GM21825 (cell line): ENCODE results near the gene DAGLA.

Experiments
- ATAC-seq: cut with Tn5 transposase; IDR thresholded peaks from one replicate; pipeline ENCODE4 v1.9.1; 2021; ENCODE audit warnings: mild to moderate bottlenecking, moderate library complexity; ENCODE audit not compliant: unreplicated experiment

DAGLA gene

DNA sequence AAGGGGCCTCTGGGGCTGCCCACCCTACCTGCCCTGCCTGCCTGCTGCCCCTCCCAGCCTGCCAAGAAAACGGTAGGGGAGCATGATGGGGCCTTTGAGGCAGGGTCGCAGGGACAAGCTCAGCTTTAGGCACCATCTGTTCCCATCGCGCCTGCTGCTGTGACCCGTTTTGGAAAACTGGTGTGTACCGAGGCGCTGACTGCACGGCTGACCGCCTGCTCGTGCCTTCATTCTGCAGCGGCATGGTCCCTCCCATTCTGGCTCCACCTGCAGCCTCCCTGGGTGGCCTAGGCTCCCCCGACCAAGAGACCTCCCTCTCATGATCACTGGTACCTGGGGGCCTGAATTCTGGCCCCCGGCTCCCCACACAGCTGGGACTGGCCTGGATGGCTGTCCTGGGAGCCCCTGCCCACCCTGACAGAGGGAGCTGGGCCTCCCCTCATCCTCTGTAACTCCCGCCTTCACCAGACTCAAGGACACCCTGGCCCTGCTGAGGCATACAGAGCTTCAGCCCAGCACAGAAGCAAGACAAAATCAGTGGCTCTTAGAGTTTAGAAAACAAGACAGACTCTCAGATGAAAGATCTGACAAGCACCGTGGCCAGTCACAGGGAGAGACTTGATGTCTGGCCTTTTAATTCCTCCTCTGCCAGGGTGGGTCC, 65.7 kb downstream of the DAGLA start:
- ATAC-seq, result no peak

DNA sequence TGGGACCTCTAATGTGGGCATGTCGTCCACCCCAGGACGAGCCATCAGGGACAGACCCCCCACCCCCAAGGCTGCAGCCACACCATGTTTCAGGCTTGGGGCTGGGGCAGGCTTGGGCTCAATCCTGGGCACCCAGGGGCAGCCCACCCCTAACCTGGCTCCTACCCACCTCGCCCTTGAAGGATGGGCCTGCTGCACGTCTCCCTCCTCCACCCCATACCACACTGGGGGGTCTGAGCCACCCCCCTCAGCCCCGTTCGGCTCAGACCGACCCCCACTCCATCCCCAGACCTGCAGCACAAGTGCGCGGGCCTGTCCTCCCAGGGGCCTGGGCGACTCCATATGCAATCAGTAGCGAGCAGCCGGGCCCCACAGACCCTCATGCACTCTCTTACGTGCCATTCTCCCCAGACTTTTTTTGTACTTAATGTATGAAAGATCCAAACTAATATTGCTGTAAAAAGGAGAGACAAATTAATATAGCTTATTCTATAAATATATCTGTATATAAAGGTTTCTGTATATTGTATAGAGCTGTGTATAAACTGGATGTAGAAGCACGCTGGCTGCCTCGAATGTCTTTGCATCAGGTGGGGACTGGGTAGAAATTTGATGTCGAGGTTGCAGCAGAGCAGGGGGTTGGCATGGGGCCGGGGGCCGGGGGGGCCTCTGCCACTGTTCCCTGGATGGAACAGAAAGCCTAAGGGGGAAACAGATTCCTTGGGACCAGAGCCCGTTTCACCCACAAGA, 66.4 kb downstream of the DAGLA start:
- no peak for ATAC-seq

DNA sequence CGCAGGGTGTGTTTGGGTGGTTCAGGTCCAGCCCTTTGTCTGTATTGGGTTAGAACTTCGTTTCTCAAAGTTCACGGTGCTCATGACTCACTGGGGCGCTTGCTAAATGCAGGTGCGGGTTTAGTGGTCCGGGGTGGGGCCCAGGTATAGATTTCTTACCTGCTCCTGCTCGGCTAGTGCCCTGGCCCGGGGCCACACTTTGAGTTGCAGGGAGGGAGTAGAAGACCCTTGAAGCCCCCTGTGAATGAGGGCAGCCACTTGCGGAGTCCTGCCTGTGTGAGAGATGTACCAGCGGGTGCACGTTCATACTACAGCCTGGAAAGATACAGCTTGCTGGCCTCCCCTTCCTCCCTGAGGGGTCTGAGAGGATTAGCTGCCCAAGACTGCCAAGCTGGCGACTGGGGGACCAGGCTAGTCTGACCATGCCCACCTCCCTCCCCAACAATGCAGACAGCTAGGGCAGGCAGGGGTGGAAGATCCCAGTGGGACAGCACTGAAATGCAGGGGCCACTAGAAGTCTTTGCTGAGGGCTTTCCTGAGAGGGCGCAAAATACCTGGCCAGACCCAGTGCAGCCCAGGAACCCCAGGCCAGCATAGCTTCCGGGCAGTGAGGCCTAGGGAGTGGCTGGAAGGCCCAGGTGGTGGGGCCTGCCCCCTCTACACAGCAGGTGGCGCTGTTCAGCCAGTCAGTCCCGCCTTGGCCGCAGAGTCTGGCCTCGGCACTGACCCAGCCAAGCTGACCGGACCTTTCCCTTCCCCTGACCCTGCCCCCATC, 67.2 kb downstream of the DAGLA start:
- ATAC-seq, result no peak

DNA sequence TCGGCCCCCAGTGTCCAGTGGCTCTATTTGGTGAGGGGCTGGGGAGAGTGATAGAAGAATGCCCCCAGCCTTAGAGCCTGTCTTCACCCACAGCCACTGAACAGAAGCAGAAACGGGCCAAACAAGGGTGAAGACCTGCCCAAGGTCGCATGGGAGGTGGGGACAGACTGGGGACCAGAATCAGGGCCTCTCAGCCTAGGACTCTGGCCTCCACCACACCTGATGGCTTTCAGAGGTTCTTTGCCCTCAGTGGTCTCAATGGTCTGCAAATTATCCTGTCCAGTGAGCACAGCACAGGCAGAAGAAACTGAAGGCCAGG, 67.7 kb downstream of the DAGLA start:
- ATAC-seq, result no peak

DNA sequence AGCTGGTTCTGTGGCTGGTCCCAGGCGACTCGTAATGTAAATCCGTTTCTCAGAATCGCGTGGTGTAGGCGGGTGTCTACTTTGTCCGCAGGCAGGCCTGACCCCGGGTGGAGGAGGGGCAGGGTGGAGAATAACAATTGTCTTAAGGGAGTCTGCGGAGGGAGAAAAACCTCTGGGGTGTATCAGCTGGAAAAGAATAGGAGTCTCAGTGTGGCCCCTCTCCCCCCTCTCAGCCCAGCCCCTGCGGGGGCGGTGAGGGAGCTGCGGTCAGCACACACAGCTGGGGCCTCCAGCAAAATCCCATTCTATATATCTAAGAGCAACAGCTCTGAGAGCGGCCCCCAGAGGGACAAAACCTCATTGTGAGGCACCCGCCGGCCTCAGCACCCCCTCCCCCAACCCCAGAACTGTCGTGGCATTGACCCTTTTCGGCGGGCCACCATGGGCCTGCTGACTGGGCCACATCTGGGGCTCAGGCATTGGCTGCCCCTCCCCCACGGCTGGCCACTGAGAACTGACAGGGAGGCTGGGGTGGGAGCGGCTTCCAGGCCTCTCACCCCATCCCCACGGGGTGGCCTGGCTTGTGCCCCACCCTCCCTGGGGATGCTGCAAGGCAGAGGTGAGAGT, 69.5 kb downstream of the DAGLA start:
- no peak for ATAC-seq

DNA sequence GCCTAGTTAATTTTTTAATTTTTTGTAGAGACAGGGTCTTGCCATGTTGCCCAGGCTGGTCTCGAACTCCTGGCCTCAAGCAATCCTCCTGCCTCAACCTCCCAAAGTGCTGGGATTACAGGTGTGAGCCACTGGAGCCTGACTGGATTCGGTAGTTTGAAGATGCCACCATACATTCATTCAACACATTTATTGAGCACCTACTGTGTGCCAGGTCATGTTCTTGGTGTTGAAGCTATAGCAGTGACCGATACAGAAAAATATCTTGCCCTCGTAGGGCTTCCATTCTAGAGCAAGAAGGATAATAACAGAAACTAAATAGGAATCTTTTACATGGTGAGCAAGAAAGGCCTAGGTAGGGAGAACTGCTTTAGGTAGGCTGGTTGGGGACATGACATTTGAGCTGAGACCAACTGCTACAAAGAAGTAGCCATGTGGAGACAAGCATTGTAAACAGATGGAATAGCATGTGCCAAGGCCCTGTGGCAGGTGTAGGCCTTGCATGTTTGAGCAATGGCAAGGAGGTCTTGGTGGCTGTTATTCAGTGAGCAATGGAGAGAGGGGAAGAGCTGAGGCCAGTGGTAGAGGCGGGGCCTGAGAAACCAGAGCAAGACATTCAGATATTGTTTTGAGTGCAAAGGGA, 70.6 kb downstream of the DAGLA start:
- no peak for ATAC-seq

DNA sequence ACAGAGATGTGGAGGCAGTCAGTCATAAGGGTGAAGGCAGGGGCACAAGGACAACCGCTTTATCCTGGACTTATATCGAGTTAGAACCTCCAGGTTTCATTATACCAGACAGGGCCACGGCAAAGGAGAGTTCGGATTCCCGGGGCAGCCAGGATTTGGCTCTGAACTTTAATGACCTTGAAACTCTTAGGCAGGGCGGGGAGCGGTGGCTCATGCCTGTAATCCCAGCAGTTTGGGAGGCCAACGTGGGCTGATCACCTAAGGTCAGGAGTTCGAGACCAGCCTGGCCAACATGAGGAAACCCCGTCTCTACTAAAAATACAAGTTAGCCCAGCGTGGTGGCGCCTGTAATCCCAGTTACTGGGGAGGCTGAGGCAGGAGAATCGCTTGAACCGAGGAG, 71.2 kb downstream of the DAGLA start:
- no peak for ATAC-seq

DNA sequence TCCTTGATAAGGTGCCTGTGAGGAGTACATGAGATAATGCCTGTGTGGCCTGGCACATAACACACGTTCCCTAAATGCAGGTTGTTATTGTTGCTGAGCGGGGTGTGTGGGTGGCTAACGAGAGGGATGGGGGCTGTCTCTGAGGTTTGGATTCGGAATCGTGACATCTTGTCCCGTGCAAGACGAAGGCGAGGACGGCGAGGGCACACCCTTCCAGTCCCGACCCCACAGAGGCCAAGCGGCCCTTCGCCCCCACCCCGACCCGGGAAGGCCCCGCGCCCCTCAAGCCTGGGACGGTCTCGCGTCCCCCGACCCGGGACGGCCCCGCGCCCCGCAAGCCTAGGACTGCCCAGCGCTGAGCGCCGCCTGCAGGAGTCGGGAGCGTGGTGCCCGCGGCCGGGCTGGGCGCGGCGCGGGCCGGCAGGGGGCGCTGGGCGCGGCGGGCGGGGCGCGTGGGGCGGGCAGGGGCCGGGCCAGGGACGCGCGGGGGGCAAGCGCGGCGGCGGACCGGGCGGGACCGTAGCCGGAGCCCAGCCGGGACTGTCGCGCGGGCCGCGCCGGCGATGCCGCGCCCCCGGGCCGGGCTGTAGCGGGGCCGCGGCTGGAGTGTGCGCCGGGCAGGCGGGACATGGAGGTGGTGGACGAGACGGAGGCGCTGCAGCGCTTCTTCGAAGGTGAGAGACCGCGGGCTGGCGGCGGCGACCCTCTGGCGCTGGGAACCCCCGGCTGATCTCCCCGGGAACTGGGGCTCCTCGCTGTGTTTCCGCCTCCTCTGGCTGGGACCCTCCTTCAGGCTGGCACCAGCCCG, 72.1 kb downstream of the DAGLA start, which contains the start of gene MYRF:
Gene MYRF (plus strand): TSS at position 520 of the 808 bp plus-strand sequence. CDS start 109 bp downstream, at position 629.
- no peak for ATAC-seq

DNA sequence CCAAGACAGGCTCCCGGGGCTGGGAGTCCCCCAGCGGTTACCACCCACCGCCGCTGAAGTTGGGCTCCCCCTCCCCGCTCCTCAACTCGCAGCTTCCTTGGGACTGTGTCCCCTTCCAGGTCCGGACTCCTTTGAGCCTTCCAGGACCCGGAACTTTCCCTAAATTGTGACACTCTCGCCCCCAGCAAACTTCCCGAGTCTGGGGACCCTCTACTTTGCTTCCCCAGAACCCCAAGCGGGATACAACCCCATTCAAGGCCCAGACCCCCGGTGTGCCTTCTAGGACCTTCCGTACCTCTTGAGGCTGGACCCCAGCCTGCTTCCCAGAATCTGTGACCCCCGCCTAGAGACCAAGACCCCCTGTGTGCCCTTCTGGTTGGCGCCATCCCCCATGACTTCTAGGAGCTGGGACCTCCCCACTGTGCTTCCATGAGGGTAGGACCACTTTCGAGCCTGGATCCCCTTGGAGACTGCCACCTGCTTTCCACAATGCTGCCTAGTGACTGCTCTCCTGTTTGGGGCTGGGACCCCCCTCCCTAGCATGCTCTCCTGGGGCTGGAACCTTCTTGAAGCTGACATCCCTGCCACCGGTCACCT, 72.8 kb downstream of the DAGLA start:
- no peak for ATAC-seq

DNA sequence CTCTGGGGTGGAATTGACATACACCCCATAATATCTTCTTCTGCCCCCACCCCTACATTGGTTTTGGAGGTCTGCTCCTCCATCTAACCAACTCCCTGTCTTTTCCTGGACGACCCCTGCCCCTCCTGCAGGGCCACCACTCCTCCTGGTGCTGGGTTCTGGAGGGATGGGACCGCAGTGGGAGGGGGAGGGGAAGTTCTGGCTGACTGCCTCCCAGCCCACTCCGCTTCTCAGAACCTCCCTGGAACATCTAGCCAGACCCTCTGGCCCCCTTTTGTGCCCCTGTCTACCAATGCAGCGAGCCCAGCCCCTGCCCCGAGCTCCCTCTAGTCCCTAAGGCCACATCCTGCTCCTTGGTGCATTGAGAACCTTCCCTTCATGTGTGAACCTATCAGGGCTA, 73.5 kb downstream of the DAGLA start:
- no peak for ATAC-seq

DNA sequence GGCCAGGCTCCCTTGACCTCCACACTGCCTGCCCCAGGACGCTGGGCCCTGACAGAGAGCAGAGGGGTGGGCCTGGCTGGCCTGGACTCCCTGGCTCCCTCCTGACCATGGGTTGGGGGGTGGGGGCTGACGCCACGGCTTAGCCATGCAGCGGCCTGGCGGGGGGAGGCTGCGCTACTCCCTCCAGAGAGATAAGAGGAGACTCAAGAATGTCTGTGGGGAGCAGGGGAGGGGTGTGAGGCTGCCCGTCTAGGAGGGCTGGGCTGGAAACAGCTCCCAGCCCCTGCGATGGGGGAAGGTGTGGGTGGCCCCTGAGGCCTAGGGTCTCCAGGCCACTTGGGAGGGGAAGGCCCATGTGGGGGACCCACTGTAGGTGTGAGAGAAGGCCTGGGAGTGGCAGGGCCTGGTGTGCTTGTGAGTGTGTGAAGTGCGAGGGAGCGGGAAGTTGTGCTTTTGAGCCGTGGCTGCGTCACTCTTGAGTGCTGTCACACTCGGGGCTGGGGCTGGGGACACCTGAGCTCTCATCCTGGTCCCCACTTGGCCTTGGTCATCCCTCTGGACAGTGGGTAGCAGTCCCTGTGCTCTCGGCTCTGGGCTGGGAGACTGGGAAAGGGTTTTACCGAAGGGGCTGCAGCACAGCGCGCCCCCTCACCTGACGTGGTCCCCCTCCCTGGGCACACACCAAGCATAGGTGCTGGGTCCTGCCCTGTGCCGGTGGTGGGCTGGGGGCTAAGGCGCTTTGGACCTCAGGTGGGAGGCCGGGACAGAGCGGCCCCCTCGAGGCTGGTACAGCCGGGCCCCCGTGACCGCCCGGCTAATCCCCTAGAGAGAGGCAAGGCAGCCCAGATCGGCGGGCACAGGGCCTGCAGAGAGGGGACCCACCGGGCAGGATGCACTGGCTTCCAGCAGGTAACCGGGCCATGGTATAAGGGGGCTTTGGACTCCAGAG, 74.6 kb downstream of the DAGLA start:
- no peak for ATAC-seq

DNA sequence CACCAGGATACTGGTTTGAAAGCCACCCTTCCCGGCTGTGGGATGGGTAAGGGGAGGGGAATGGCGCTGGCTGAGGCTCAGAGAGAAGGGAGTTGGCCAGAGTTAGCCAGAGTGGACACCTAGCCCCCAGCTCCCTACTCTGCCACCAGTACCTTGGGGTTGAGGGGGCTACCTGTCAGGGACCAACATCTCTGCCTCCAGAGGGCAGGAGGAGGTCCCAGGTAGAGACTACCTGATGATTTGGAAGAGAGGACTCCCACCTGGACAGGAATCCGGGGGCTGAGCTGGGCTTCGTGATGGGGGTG, 75.9 kb downstream of the DAGLA start:
- no peak for ATAC-seq

DNA sequence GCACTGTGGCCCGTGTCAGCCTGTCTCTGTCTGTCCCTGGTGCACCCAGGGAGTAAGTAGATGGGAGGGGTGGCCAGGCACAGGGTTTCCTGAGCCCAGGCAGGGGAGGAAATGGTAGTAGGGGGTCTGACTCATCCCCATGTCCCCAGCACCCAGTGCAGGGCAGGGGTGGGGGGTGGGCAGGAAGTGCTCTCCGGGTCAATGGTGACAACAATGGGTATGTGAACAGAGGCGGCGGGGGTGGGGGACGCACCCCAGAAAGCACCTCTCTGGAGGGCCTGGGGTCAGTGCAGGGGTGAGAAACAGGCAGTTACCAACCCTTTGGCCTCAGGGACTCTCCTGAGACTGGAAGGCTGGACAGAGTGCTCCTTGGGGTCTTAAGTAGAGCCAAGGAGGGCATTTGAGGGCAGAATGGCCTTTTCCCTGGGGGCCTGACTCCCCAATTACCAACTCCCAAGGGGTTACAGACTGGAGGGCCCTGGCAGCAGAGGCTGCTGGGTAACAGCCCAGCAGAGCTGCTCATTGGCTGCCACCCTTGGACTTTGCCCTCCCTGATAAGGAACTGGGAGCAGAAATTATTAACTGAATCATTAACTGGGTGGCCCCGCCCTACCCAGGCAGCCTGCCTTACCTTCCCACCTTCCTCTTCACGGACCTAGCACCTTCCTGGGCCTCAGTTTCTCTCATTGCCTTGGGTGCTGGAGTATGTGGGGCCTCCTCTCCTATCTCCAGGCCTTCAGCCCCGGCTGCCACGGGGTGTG, 76.4 kb downstream of the DAGLA start:
- ATAC-seq, result no peak

DNA sequence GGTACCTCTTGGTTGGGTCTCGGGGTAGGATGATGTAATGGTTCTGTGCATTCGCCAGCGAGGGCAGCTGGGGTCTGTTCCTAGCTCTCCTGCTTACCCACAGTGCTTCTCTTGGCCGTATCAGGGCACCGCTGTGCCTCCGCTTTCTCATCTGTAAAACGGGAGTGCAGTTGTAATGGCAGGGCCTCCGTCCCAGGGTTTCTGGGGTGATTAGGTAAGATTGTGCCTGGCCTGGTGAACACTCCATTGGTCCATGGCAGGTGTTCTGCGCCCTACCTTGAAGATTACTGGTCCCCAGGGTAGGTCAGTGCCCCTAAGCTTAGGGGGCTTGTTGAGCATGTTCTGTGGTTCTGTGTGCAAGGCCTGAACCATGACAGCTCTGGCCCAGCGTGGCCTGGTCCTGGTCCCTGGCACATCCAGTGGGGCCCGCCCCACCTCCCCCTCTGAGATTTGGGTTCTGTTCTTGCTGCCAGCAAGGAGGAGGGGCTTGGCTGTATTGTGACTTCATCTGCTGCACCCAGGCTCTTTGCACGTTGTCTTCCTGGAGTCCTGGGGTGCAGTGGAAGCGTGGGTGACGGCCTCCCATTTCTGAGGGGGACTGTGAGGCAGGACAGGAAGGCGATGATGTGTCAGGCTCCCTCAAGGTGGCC, 77.1 kb downstream of the DAGLA start:
- ATAC-seq, result no peak

DNA sequence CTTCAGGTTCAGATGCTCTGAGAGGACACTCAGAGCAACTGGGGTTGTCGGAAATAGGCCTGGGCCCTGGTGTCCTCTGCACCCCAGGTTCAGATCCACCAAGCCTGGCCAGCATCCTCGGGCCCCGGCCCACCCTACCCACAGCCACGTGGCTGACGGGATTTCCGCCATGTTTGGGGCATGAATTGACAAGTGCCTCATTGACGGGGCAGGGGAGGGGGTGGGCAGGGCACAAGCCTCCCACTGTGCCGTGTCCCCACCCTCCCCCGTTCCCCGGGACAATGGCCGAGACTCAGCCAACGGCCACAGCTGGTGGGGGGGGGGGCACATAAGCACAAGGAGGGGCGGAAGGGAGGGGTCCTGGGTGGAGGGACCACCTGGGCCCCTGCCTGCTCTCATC, 80.8 kb downstream of the DAGLA start:
- ATAC-seq, result no peak

DNA sequence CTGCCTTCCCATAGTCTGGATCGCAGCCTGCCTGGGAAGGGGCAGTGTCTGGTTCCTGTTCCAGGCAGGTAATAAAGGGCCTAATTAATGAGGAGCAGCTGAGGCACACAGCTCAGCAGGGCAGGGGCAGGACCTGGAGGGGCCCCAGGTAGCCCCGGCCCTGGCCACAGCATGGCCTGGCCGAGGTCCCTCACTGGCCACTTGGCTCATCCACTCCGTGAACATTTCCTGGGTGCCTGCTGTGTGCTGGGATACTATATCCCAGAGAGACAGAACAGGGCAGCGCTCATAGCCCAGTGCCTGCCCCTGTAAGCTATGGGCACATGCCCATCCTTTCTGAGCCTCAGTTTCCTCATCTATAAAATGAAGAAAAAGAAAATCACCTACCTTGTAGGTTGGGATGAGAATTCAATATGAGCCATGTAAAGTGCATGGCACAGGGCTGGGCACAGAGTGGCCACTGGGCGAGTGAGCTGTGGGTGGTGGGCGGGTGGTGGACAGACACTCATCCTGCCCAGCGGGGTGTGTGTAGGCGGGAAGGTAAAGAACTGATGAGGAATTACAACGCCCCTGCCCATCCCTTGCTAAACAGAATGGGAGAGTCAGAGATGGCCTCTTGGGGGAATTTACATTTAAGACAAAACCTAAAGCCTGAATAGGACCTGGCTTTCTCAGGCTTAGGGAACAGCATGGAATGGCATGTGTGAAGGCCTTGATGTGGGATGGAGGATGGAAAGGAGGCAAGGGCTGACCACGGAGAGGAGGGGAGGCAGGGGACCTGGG, 81.4 kb downstream of the DAGLA start:
- ATAC-seq, result no peak

DNA sequence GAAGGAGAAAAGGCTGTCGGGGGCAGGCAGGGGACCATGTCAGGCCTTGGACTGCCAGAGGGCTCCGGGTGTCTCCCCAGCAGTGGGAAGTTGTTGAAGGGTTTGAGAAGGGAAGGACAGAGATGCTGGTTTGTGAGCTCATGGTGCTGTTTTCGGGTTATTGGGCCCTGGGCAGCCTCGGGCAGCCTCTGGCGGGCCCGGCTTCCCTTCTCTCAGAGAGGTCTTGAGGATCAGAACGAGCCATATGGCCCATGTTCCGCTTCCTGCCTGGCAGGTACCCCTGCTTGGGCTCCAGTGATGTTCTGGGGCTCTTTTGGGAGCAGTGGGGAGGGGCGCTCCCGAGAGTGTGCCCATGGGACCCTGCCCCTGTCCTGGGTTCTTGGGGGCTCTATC, 82.0 kb downstream of the DAGLA start:
- no peak for ATAC-seq
